Measurements from ENCODE around the gene ALDOB.

Gene ALDOB

DNA sequence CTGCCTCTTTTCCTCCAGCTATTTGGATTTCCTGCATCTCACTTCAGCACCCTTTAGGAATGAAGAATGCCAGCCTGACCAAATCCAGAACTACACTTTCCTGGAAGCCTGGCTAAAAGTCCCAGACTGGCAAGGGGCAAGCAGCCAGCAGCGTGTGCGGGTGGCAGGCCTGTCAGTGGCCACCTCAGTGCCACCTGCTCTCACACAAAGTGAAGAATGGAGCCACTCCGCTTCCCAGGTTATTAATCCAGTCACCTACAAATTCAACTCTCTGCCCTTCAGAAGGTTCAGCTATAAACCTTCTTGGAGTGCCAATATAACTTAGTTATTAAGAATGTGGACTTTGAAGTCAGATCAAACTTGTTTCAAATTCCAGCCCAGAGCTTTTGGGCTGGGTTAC, 6.7 kb upstream of the ALDOB start:
- H3K4me3 ChIP-seq (ENCODE audit: low read depth, low read length): no peak overlapping the region
- TF ChIP-seq, protein P1, sequence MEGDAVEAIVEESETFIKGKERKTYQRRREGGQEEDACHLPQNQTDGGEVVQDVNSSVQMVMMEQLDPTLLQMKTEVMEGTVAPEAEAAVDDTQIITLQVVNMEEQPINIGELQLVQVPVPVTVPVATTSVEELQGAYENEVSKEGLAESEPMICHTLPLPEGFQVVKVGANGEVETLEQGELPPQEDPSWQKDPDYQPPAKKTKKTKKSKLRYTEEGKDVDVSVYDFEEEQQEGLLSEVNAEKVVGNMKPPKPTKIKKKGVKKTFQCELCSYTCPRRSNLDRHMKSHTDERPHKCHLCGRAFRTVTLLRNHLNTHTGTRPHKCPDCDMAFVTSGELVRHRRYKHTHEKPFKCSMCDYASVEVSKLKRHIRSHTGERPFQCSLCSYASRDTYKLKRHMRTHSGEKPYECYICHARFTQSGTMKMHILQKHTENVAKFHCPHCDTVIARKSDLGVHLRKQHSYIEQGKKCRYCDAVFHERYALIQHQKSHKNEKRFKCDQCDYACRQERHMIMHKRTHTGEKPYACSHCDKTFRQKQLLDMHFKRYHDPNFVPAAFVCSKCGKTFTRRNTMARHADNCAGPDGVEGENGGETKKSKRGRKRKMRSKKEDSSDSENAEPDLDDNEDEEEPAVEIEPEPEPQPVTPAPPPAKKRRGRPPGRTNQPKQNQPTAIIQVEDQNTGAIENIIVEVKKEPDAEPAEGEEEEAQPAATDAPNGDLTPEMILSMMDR (IDR thresholded peaks at IDR 0.05; ENCODE audit: control insufficient read depth, extremely low read depth, insufficient read depth): no peak
- DNase-seq (ENCODE audit: low read depth): no peak

- H3K4me3 ChIP-seq (ENCODE audit: low read depth, low read length): no peak overlapping the region
- no peak for DNase-seq (ENCODE audit: low read depth)
- TF ChIP-seq, protein P1 (IDR thresholded peaks at IDR 0.05; ENCODE audit: control insufficient read depth, extremely low read depth, insufficient read depth): no peak
Observed at GRCh38 chr9:101440714-101441230, 5.2 kb upstream of the ALDOB start.

DNA sequence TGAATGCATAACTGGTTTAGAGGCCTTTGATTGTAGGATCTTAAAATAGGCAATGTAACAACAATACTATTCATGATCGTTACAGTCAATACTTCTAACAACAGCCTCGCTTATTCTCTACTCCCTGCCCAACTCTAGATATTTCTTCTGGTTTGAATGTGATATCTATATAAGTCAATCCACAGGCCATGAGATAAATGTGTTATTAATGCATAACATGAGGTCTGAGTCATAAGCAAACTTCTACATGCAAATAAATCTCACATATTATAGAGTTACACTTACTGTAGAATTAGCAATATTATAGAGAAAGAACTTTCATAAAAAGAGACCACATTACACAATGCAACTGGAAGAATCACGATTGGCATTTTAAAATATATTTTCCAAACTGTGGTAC, 2.9 kb upstream of the ALDOB start:
- DNase-seq (ENCODE audit: low read depth): no peak
- TF ChIP-seq, protein P1 (IDR thresholded peaks at IDR 0.05; ENCODE audit: control insufficient read depth, extremely low read depth, insufficient read depth): no peak
- no peak overlapping the region for H3K4me3 ChIP-seq (ENCODE audit: low read depth, low read length)

DNA sequence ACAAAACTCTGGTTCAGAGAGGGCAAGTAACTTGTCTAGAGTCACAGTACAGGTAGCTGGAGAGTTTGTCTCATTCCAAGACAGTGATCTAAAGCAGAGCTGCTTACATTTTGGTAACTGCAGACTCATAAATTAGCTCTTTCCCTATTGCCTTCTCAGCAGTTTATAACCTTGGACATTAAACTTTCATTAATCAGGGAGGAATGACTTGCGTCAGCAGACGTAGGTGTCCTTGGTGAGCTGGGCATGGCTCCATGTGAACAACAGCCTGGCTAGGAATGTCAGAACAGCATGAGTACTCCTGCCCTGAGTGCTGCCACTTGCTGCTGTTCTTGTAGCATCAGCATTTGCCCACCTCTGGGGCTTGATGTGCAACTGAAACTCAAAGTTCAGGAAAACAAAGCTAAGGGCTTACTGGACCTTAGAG, 2.2 kb upstream of the ALDOB start:
- TF ChIP-seq, protein P1 (IDR thresholded peaks at IDR 0.05; ENCODE audit: control insufficient read depth, extremely low read depth, insufficient read depth): no peak
- no peak for DNase-seq (ENCODE audit: low read depth)
- H3K4me3 ChIP-seq (ENCODE audit: low read depth, low read length): no peak overlapping the region

DNA sequence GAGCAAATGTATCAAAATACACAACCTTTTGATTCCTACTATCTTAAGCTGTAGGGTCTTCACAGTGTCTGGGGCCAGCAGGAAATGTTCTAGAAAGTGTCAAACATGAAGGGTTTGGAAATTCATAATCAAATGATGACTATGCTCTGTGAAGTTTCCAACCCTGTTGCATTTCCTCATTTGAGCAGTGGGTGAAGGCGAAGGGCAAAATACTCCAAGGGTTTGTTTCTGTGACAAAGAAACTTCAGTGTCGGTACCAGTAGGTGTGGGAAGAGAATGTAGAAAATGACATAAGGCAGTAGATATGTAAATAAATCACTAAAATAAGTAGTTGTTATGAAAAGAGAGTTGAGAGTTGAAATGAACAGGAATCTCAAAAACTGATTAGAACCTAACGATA, 576 bp downstream of the ALDOB start:
- TF ChIP-seq, protein P1 (IDR thresholded peaks at IDR 0.05; ENCODE audit: control insufficient read depth, extremely low read depth, insufficient read depth): no peak
- no peak overlapping the region for H3K4me3 ChIP-seq (ENCODE audit: low read depth, low read length)
- no peak for DNase-seq (ENCODE audit: low read depth)

- TF ChIP-seq, protein P1 (IDR thresholded peaks at IDR 0.05; ENCODE audit: control insufficient read depth, extremely low read depth, insufficient read depth): no peak
- DNase-seq (ENCODE audit: low read depth): no peak
- no peak overlapping the region for H3K4me3 ChIP-seq (ENCODE audit: low read depth, low read length)
Observed at GRCh38 chr9:101433229-101433628, 2.3 kb downstream of the ALDOB start.

DNA sequence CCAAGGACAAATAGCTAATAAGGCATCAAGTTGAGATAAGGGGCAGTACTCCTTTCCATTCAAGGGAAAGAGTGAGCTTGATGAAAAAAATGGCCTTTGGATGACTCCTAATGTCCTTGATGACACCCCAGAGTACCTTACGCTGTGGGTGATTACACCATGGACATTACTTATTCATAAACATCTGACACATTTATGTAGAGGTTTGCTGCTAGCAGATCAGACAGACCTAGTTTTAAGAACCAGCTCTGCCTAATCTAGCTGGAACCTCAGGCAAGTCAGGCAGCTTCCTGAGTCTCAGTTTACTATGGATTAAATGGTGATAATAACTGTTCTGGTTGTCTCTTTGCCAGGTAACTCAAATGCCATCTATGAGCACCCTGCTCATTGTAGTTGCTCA, 2.8 kb downstream of the ALDOB start:
- H3K4me3 ChIP-seq (ENCODE audit: low read depth, low read length): no peak overlapping the region
- DNase-seq (ENCODE audit: low read depth): no peak
- TF ChIP-seq, protein P1 (IDR thresholded peaks at IDR 0.05; ENCODE audit: control insufficient read depth, extremely low read depth, insufficient read depth): no peak

Data from LNCaP clone FGC (cell line).